ENCODE results near the gene NKAIN2.

GRCh38 chr6:124567401-124567800 is 763.7 kb downstream of the NKAIN2 start:
- TF ChIP-seq, protein P1, sequence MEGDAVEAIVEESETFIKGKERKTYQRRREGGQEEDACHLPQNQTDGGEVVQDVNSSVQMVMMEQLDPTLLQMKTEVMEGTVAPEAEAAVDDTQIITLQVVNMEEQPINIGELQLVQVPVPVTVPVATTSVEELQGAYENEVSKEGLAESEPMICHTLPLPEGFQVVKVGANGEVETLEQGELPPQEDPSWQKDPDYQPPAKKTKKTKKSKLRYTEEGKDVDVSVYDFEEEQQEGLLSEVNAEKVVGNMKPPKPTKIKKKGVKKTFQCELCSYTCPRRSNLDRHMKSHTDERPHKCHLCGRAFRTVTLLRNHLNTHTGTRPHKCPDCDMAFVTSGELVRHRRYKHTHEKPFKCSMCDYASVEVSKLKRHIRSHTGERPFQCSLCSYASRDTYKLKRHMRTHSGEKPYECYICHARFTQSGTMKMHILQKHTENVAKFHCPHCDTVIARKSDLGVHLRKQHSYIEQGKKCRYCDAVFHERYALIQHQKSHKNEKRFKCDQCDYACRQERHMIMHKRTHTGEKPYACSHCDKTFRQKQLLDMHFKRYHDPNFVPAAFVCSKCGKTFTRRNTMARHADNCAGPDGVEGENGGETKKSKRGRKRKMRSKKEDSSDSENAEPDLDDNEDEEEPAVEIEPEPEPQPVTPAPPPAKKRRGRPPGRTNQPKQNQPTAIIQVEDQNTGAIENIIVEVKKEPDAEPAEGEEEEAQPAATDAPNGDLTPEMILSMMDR (conservative IDR thresholded peaks at IDR 0.05 in 1 of 2, IDR thresholded peaks at IDR 0.05 in 1 of 2; ENCODE audit: extremely low read depth in 1 of 2, insufficient read depth in 1 of 2, low read depth in 1 of 2, low read length in 2 of 2) = no peak
- TF ChIP-seq EZH2 (IDR thresholded peaks at IDR 0.05; ENCODE audit: borderline replicate concordance, low read length) = no peak

All from mammary epithelial cell (primary cell).